CD4-positive, alpha-beta T cell treated with Interleukin-1 beta for 1 hour (primary cell): ENCODE data around the gene TRAP1.
"Not testable (repeated sequence)": the region's sequence is repeated elsewhere in the genome, so short reads cannot be mapped to it uniquely, and the experiment has no call there.

ENCODE experiments used
- DNase-seq, 2 donors: peaks; one replicate each; pipeline ENCODE4 v3.0.0-alpha.2; 2020 to 2022

Gene TRAP1

GRCh38 chr16:3670711-3671110, 46.6 kb downstream of the TRAP1 start:
- DNase-seq, result no peak

- no peak for DNase-seq
Measured at GRCh38 chr16:3669082-3669481, 48.2 kb downstream of the TRAP1 start.

GRCh38 chr16:3668626-3669025, 48.7 kb downstream of the TRAP1 start:
- DNase-seq, result no peak

GRCh38 chr16:3665508-3665907, 51.8 kb downstream of the TRAP1 start:
- peak; percentile 20 to 46 for DNase-seq

- no peak for DNase-seq
Measured at GRCh38 chr16:3664187-3664896, 53.0 kb downstream of the TRAP1 start.

GRCh38 chr16:3662601-3663000, 54.7 kb downstream of the TRAP1 start:
- DNase-seq, result no peak

GRCh38 chr16:3661922-3662321, 55.4 kb downstream of the TRAP1 start:
- no peak for DNase-seq

GRCh38 chr16:3661311-3661710, 56.0 kb downstream of the TRAP1 start:
- no peak for DNase-seq

- DNase-seq, result no peak
Measured at GRCh38 chr16:3659251-3659650, 58.1 kb downstream of the TRAP1 start.

GRCh38 chr16:3656491-3657468, 60.5 kb downstream of the TRAP1 start:
- no peak for DNase-seq

GRCh38 chr16:3656160-3656490, 61.2 kb downstream of the TRAP1 start:
- DNase-seq, result not testable (repeated sequence)

GRCh38 chr16:3655396-3656159, 61.7 kb downstream of the TRAP1 start:
- DNase-seq, result no peak

GRCh38 chr16:3655030-3655395, 62.3 kb downstream of the TRAP1 start:
- DNase-seq, result no peak

GRCh38 chr16:3654249-3654991, 62.9 kb downstream of the TRAP1 start, which contains the start of gene DNASE1:
Gene DNASE1 (plus strand): TSS chr16:3654691. CDS start chr16:3655374, 683 bp downstream.
- DNase-seq, result peak; percentile 55 to 61

GRCh38 chr16:3652373-3653195, 64.7 kb downstream of the TRAP1 start:
- DNase-seq, result no peak

- DNase-seq, result no peak
Measured at GRCh38 chr16:3651461-3652372, 65.6 kb downstream of the TRAP1 start.

GRCh38 chr16:3650631-3651265, 66.6 kb downstream of the TRAP1 start:
- no peak for DNase-seq

- DNase-seq, result no peak
Measured at GRCh38 chr16:3646348-3646920, 70.9 kb downstream of the TRAP1 start.

GRCh38 chr16:3645504-3646347, 71.6 kb downstream of the TRAP1 start:
- DNase-seq, result no peak
